Activated T-helper 2 cell treated with anti-CD3 and anti-CD28 coated beads, Interferon-gamma antibody, Interleukin-2, Interleukin-4, amounts not matched to agents 10 μg/mL and 5 μg/mL and 100 μg/mL, durations not matched to agents 14 hours and 24 hours and 36 hours (primary cell): ENCODE measurements around the gene CELA3B. TPM values are rescaled to one million over a fixed set of nuclear protein-coding genes. Genes with fewer than 3 reads are reported as not detected.
"Not testable (repeated sequence)": the region's sequence is repeated elsewhere in the genome, so short reads cannot be mapped to it uniquely, and the experiment has no call there.

ENCODE experiments used
- DNase-seq: peaks from one replicate; pipeline ENCODE4 v3.0.0; 2021; ENCODE audit warnings: low spot score
- H3K27ac Mint-ChIP-seq: one replicate; pipeline ENCODE4 v1.8.0; 2021; ENCODE audit warnings: mixed read lengths
- H3K27me3 Mint-ChIP-seq: one replicate; pipeline ENCODE4 v1.8.0; 2021; ENCODE audit warnings: low read depth, mixed read lengths
- H3K36me3 Mint-ChIP-seq: one replicate; pipeline ENCODE4 v1.8.0; 2021; ENCODE audit warnings: low read depth, mixed read lengths
- H3K4me1 Mint-ChIP-seq: one replicate; pipeline ENCODE4 v1.8.0; 2021; ENCODE audit warnings: low read depth, mixed read lengths
- H3K4me3 Mint-ChIP-seq: one replicate; pipeline ENCODE4 v1.8.0; 2021; ENCODE audit warnings: low read depth, mild to moderate bottlenecking, moderate library complexity, mixed read lengths
- H3K9me3 Mint-ChIP-seq: one replicate; pipeline ENCODE4 v1.8.0; 2021; ENCODE audit warnings: mixed read lengths
- intact Hi-C: fragments of 100-400 bp; cut with micrococcal nuclease; formaldehyde crosslinking; loops from one replicate; pipeline ENCODE4 v1.15.1; 2023
- total RNA-seq: library from RNA; stranded (reverse); gene quantifications from 2 replicates; pipeline ENCODE4 v1.2.3, GENCODE V29; 2022

CELA3B gene
- total RNA-seq, 1 donor from 2014 or later, result not detected

- H3K36me3 Mint-ChIP-seq, result no peaks in the 10 kb centered on the region
- intact Hi-C loops, result no loop called here
- no peak for DNase-seq
- H3K27me3 Mint-ChIP-seq, result no peaks in the 10 kb centered on the region
- no peak overlapping the region for H3K27ac Mint-ChIP-seq
- H3K4me3 Mint-ChIP-seq, result no peak overlapping the region
- peaks cover 14% of the 10 kb centered on the region for H3K4me1 Mint-ChIP-seq
- H3K9me3 Mint-ChIP-seq, result no peaks in the 10 kb centered on the region
Observed at GRCh38 chr1:21952786-21953520, 23.9 kb upstream of the CELA3B start.

GRCh38 chr1:21955058-21955457 lies 21.8 kb upstream of the CELA3B start:
- H3K4me3 Mint-ChIP-seq, result no peak overlapping the region
- H3K36me3 Mint-ChIP-seq, result no peaks in the 10 kb centered on the region
- no peak overlapping the region for H3K27ac Mint-ChIP-seq
- intact Hi-C loops, result no loop called here
- no peaks in the 10 kb centered on the region for H3K9me3 Mint-ChIP-seq
- DNase-seq, result no peak
- H3K27me3 Mint-ChIP-seq, result no peaks in the 10 kb centered on the region
- H3K4me1 Mint-ChIP-seq, result peaks cover 17% of the 10 kb centered on the region

- no peaks in the 10 kb centered on the region for H3K9me3 Mint-ChIP-seq
- H3K4me3 Mint-ChIP-seq, result no peak overlapping the region
- DNase-seq, result no peak
- H3K27ac Mint-ChIP-seq, result no peak overlapping the region
- H3K4me1 Mint-ChIP-seq, result peaks cover 17% of the 10 kb centered on the region
- intact Hi-C loops, result no loop called here
- no peaks in the 10 kb centered on the region for H3K27me3 Mint-ChIP-seq
- no peaks in the 10 kb centered on the region for H3K36me3 Mint-ChIP-seq
Observed at GRCh38 chr1:21955501-21956281, 21.1 kb upstream of the CELA3B start.

GRCh38 chr1:21956720-21957552 lies 19.9 kb upstream of the CELA3B start:
- no peak for DNase-seq
- intact Hi-C loops, result no loop called here
- peaks cover 17% of the 10 kb centered on the region for H3K4me1 Mint-ChIP-seq
- H3K27ac Mint-ChIP-seq, result no peak overlapping the region
- H3K36me3 Mint-ChIP-seq, result no peaks in the 10 kb centered on the region
- no peaks in the 10 kb centered on the region for H3K9me3 Mint-ChIP-seq
- no peaks in the 10 kb centered on the region for H3K27me3 Mint-ChIP-seq
- H3K4me3 Mint-ChIP-seq, result no peak overlapping the region

- Mint-ChIP-seq H3K27me3 (peaks cover 2% of the 10 kb centered on the region), H3K27ac (no peak overlapping the region), H3K9me3 (no peaks in the 10 kb centered on the region), H3K36me3 (no peaks in the 10 kb centered on the region), H3K4me1 (peaks cover 18% of the 10 kb centered on the region), H3K4me3 (no peak overlapping the region)
- intact Hi-C loops, result loop anchor here (5.0 kb wide), 1 partner anchor 309 kb away; no protein-coding TSS in a partner anchor
- DNase-seq, result no peak
Observed at GRCh38 chr1:21961337-21961736, 15.5 kb upstream of the CELA3B start.

GRCh38 chr1:21961799-21962198 lies 15.0 kb upstream of the CELA3B start:
- Mint-ChIP-seq H3K27me3 (peaks cover 2% of the 10 kb centered on the region), H3K9me3 (no peaks in the 10 kb centered on the region), H3K4me1 (peaks cover 13% of the 10 kb centered on the region), H3K27ac (no peak overlapping the region), H3K4me3 (no peak overlapping the region), H3K36me3 (no peaks in the 10 kb centered on the region)
- intact Hi-C loops, result loop anchor here (5.0 kb wide), 1 partner anchor 309 kb away; no protein-coding TSS in a partner anchor
- DNase-seq, result no peak

- Mint-ChIP-seq H3K27ac (no peak overlapping the region), H3K27me3 (peaks cover 2% of the 10 kb centered on the region), H3K4me3 (no peak overlapping the region), H3K4me1 (peaks cover 2% of the 10 kb centered on the region), H3K9me3 (no peaks in the 10 kb centered on the region), H3K36me3 (no peaks in the 10 kb centered on the region)
- DNase-seq, result peak; percentile 70
- intact Hi-C loops, result loop anchor here (5.0 kb wide), 1 partner anchor 311 kb away; no protein-coding TSS in a partner anchor
Observed at GRCh38 chr1:21963477-21964217, 13.2 kb upstream of the CELA3B start.

GRCh38 chr1:21966247-21967000 lies 10.4 kb upstream of the CELA3B start:
- H3K36me3 Mint-ChIP-seq, result no peaks in the 10 kb centered on the region
- no peaks in the 10 kb centered on the region for H3K9me3 Mint-ChIP-seq
- peaks cover 2% of the 10 kb centered on the region for H3K4me1 Mint-ChIP-seq
- H3K27me3 Mint-ChIP-seq, result peaks cover 2% of the 10 kb centered on the region
- H3K27ac Mint-ChIP-seq, result no peak overlapping the region
- no peak overlapping the region for H3K4me3 Mint-ChIP-seq
- no peak for DNase-seq
- intact Hi-C loops, result no loop called here

- intact Hi-C loops, DNase-seq, H3K4me1 Mint-ChIP-seq, H3K27ac Mint-ChIP-seq, H3K4me3 Mint-ChIP-seq, H3K9me3 Mint-ChIP-seq, H3K27me3 Mint-ChIP-seq, H3K36me3 Mint-ChIP-seq: not testable (repeated sequence)
Observed at GRCh38 chr1:21967216-21967615, 9.6 kb upstream of the CELA3B start.

GRCh38 chr1:21969066-21969465 lies 7.8 kb upstream of the CELA3B start:
- H3K36me3 Mint-ChIP-seq, H3K4me1 Mint-ChIP-seq, intact Hi-C loops, H3K27me3 Mint-ChIP-seq, H3K27ac Mint-ChIP-seq, H3K4me3 Mint-ChIP-seq, H3K9me3 Mint-ChIP-seq, DNase-seq: not testable (repeated sequence)

GRCh38 chr1:21970523-21970922 lies 6.3 kb upstream of the CELA3B start:
- H3K4me3 Mint-ChIP-seq, H3K9me3 Mint-ChIP-seq, H3K4me1 Mint-ChIP-seq, intact Hi-C loops, H3K27ac Mint-ChIP-seq, DNase-seq, H3K36me3 Mint-ChIP-seq, H3K27me3 Mint-ChIP-seq: not testable (repeated sequence)
